HG03135 (cell line): ENCODE data around the gene SMAD6.
"Not testable (repeated sequence)": the region's sequence is repeated elsewhere in the genome, so short reads cannot be mapped to it uniquely, and the experiment has no call there.

Experiments
- ATAC-seq: cut with Tn5 transposase; IDR thresholded peaks from one replicate; pipeline ENCODE4 v1.9.1; 2021; ENCODE audit warnings: mild to moderate bottlenecking, moderate library complexity; ENCODE audit not compliant: unreplicated experiment

SMAD6 gene

DNA sequence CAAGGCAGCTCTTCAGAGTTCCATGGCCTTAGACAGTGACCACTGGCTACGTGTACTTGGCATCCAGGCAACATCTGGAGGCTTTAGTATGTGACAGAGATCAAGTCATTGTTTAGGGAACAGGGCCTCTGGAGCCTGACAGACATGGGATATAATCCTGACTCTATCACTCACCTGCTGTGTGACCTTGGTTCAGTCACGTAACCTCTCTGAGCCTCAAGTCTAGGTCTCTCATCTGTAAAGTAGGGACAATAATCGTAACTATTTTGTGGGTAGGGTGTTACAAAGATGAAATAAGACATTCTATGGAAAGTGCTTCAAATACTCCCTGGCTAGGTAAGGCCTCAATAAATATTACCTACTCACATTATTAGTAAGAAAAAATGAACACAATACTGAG lies 114.2 kb downstream of the SMAD6 start:
- no peak for ATAC-seq

DNA sequence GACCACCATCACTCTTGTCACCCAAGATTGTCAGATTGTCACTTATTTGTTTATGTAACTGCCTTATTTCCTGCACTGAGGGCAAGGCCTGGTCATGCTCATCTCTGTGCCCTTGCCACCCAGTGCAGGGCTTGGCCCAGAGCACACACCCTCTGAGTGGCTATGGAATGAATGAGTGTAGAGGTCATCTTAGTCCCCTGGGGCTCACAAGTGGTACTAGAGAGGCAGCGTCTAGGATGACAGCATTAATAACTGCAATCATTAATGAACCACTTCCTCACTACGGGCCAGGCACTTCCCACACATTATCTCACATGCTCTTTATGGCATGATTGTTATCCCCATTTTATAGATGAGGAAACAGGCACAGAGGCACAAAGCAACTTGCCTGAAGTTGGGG lies 117.0 kb downstream of the SMAD6 start:
- ATAC-seq: peak; percentile 69

DNA sequence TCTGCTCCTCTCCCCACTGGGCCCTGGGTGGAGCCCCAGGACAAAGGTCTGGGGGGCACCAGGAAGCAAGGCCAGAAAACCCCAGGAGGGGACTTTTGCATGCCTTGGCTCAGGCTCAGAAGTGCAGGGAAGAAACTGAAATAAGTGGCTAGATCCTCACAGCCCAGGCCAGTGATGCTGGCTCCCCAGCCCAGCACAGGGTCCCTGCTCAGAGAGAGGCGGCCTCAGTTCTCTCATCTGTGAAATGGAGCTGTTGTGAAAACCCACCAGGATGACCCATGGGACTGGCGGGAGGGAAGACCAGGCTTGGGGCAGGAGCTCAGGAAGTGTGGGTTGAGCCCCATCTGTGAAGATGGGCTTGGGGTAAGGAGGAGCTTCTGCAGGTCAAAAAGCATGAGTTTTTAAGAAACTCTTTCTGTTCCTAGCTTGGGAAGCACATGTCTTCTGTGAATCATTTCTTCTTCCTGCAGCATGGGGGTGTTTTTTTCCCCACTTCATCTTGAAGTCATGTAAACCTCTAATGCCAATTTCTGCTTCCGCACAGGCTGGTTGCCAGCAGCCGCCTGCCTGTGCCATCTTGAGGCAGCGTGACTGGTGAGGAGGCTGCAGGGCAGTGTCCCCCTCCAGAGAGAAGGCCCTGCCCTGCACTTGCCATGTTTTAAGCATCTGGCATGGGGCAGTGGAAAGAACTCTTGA lies 118.6 kb downstream of the SMAD6 start:
- ATAC-seq: no peak

DNA sequence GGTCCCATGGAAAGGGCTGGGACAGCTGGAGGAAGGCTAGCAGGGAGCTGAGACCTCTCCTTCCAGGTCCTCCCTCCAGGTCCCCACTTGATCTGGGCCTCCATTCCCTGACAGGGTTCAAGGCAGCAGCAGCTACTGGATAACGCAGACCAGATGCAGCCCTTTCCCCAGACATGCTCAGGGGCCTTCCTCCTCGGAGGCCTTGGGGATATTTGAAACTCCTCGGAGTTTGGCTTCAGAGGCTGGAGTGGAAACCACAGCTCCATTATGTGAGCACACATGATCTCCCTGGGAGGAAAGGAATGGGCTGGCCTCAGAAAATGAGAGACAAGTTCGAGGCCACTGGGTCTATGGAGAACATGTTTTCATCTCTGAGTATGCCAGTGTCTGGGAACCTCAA lies 119.3 kb downstream of the SMAD6 start:
- no peak for ATAC-seq

DNA sequence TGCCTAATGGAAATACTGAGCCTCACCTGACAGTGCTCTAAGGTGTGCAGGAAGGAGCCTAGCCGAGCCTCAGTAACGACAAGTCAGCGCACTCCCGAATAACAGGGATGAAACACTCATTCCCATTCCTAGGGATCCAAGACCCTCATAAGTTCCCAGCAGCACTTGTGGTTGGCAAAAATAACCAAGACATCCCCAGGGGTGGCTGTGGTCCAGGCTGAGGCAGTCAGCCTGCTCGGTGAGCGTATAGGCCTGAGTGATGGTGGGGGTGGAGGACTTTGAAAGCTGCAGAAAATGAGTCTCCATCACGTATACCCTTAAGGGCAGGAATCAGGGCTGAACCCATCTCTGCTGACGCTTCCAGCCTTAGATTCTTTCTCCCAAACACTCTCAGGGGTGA lies 120.1 kb downstream of the SMAD6 start:
- ATAC-seq: no peak

DNA sequence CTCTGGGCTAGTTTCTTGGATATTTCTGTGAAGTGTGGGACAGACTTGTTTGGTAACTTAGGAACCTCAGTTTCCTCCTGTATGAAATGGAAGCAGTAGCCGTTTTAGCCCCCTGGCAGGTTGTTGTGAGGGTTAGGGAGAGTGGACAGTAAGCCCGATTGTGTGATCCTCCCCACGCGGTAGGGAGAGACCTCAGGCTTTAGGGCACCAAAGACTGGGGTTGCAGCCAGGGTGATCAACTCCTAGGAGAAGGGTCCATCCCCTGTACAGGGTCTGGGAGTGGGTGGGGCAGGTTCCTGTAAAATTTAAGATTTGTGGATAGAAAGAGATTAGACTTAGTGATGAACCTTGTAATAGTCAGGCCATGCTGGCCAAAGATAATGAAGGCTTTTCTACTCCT lies 120.5 kb downstream of the SMAD6 start:
- ATAC-seq: no peak

DNA sequence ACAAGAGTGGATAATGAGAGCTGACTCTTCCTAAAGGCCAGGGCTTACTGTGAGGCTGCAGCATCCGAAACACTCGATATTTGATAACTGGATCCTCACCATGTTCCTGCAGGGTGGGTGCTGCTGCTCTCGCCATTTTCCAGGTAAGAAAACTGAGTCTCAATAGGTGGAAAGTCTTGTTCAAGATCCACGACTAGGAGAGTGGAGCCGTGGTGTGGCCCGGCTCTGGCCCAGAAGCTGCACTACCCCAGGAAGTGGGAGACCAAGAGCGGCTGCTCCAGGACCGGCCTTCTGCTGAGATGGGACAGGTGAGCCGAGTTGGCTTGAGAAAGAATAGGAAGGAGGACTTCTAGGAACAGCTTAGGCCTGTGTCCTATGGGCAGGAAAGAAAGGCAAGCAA lies 121.6 kb downstream of the SMAD6 start:
- no peak for ATAC-seq

DNA sequence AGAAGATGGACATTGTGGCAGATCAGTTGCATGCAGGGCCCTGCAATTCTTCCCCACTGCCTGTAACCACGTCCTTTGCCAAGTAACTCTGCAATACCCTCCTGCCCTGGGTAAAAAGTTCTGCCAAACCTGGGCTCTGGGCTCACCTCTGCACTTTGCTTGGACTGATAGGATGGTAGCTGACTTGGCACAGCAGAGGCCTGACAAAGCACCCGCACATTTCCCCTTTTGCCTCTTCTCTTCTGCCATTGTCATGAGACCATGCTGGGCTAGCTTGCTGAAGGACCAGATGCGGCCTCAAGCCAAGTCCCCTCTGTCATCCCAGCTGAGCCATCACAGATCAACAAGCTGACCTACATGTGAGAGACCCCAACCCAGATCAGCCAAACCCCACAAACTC lies 122.4 kb downstream of the SMAD6 start:
- no peak for ATAC-seq

DNA sequence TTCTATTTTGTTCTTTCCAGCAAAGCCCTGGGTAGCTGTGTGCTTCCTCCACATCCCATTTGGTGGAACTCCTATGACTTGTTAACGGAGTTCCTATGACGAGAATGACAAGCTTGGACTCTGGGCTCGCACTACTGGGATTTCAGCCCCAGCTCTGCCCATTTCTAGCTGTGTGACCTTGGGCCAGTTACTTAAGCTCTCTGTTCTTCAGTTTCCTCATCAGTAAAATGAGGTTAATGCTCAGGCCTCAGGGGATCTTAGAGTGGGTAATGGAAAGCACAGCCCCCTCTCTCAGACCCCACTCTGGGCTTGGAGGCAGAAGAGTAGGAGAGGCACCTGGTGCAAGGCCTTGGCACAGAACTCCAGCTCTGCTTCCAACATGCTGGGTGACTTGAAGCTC lies 123.1 kb downstream of the SMAD6 start:
- no peak for ATAC-seq

DNA sequence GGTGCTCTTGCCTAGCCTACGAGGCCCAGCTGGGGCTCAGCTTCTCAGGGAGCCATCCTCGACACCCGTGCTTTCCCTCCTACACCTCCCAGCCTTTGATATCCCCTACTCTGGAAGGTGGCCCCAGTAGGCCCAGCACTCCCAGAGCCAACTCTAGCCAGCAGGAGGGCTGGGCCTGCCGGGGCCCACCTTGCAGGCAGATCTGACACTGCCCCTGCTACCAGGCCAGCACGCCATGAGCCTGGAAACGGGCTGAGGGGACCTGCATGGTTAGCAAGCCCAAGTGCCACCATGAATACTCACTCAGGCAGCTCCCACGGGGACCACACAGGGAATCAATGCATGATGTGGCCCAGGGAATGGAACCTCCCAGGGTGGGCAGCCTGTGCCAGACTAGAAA lies 123.7 kb downstream of the SMAD6 start:
- no peak for ATAC-seq

DNA sequence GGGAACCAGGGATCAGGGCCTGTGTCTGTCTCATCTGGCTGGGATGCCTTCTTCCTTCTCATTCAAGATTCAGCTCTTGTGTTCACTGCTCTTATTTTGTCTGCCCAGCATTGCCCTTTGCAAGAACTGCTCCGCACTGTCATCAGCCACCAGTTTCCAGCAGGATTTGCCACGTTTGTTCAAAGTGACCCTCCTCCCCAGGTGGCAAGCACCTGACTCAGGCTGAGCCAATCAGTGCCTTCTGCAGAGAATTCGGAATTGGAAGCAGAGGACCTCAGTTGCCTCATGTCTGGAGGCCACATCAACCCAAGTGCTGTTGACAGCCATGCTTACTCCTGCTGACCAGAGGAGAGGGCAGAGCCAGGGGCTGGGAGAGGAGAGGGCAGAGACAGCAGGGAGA lies 124.5 kb downstream of the SMAD6 start:
- ATAC-seq: no peak

DNA sequence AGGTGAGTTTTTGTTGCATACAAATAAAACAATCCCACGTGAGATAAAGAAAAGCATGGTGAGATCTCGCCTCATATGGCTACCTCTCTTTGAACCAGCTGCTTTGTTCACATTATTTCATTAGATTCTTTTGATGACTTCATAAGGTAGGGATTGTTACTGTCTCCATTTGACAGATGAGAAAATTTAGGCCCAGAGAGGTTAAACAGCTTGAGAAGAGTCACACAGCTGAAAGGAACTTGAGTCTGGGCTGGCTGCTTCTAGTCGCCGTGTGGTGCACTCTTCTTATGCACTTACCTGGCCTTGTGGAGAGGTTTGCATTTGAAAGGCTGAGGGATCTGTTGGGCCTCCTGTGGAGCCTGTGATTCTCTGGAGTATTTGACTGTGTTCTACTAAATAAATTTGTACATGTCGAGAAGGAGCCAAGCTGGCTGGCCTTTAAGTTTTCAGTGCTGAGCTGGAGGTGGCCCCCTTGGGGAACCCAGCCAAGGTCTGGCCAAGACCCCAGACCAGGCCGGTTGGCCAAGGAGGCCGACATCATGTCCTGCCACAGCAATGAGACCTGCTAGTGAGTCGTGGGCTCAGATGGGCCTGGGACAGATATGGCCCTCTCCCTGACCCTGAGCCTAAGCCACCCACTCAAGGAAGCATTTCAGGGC lies 125.1 kb downstream of the SMAD6 start:
- ATAC-seq: no peak

DNA sequence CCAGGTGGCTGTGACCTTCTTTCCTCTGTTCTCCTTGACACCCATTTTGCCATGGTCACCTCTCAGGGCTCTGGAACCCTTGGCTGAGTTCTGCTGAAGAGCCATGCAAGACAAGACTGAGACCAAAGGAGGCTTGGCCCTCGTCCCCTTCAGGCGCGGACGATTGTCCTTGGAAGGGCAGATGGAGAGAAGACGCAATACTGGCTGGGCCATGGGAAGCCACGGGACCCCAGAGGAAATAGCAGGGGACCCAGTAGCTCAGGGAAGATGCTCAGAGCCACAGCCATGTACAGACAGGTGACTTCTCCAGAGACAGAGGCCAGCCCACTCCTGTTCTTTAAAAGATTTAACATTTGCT lies 125.6 kb downstream of the SMAD6 start:
- no peak for ATAC-seq

DNA sequence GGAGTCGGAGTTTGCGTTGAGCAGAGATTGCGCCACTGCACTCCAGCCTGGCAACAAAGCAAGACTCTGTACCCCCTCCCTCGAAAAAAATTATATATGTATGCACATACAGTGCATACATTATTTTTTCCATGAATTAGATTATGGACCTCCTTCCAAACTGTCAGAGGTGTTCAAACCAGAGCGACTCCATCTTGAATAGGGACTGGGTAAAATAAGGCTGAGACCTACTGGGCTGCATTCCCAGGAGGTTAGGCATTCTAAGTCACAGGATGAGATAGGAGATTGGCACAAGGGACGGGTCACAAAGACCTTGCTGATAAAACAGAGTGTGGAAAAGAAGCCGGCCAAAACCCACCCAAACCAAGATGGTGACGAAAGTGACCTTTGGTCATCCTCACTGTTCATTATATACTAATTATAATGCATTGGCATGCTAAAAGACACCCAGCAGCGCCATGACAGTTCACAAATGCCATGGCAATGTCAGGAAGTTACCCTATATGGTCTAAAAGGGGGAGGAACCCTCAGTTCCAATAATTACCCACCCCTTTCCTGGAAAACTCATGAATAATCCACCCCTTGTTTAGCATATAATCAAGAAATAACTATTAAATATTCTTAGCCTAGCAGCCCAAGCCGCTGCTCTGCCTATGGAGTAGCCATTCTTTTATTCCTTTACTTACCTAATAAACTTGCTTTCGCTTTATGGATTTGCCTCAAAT lies 126.9 kb downstream of the SMAD6 start:
- ATAC-seq: not testable (repeated sequence)

DNA sequence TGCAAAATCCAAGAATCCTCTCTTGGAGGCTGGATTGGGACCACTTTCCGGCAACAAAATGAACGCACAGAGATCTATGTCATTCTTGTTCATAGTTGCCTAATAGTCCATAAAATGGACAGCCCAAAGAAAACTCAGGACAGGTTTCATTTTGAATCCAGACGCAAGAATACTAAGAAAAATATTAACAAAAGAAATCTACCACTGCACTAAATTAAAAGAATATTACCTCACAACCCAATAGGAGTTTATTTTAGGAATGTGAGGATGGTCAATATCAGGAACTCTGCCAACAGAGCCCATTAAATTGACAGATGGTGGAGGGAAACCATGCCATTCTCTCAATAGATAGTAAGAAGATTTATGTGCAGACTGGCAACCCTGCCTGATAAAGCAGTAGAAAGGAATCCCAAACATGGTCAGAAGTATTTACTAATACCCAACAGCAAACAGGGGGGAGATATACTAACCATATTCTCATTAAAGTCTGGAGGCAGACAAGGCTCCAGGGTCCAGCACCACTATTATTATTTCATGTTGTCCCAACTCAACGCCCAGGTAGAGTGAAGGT lies 127.6 kb downstream of the SMAD6 start:
- ATAC-seq: no peak

DNA sequence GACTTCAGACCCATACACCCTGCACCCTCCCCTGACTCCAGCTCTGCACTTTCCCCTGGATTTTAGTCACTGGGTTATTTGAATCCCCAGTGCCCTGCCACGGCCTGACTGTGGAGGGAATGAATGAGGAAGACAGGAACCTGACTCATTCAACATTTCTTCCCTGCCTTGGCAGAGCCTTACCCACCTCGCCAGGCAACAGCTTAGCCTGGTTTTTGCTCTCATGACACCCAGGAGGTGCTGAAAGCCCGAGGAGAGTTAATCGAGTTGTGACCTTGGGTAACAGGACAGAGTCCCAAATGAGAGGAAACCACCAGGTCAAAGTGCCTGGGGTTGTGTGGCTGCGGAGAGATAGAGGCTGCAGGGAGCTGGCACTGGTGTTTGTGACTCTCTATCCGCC lies 128.3 kb downstream of the SMAD6 start:
- ATAC-seq: no peak

DNA sequence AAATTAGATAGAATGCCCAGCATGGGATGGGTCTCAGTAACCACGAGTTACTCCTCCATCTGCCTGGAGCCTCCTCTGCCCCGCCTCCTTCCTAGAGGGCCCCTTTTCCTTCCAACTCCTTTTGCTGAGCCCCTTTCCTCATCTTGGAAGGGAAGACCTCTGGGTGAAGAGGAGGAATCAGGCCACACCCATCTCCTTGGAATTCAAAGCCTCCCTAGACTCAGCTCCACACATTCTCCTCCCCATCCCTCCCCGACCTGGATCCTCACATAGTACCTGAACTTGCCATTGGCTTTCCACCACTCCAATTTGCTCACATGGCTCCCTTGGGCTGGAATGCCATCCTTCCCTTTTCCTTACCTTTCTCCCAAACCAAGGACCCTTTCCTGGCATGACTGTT lies 128.8 kb downstream of the SMAD6 start:
- no peak for ATAC-seq

DNA sequence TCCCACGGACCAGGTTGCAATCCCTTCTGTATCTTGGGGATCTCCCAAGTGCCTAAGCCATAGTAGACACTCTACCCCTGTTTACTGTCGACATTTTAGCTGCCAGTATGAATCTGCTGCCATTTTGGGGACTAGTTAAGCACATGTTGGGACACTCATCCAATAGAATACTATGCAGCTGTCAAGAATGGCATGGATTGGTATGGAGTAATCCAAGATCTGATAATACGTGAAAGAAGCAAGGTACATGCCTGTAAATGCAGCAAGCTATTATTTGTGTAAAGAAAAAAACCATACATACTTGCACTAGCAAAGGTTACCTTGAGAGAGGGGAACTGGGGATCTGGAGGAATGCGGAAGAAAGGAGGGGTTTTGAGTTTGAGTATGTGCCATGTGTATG lies 129.3 kb downstream of the SMAD6 start:
- no peak for ATAC-seq

DNA sequence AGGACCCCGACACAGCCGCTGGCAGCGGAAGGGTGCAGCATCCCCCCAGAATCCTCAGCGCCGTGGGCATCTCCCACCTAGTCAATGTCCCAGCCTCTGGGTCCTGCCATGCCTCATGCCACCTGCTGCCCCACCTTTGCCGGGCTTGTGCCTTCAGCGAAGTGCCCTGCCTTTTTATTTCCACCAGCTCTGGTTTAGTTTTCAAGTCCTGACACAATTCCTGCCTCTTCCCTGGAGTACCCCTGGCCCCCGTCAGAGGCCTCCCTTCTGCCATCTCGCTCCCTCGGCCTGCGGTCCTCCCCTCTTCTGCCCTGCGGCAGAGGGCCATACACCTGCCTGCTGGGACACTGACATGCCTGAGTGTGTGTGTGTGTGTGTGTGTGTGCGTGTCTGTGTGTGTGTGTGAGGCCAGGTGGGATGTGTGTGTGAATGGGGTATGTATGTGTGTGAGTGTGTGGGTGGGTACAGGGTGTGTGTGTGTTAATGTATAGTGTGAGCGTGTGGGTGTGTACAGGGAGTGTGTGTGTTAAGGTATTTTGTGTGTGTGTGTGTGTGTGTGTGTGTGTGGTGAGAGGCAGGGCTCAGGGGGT lies 129.9 kb downstream of the SMAD6 start:
- no peak for ATAC-seq
